ENCODE results near the gene KIAA1191. TPM values are rescaled to one million over a fixed set of nuclear protein-coding genes. Genes with fewer than 3 reads are reported as not detected.

The KIAA1191 gene
- total RNA-seq, 3 donors from 2014 or later (not counting 1 experiment from before 2014, with no cell fraction given) = 36.8 to 76.3 (median 75.7) TPM

DNA sequence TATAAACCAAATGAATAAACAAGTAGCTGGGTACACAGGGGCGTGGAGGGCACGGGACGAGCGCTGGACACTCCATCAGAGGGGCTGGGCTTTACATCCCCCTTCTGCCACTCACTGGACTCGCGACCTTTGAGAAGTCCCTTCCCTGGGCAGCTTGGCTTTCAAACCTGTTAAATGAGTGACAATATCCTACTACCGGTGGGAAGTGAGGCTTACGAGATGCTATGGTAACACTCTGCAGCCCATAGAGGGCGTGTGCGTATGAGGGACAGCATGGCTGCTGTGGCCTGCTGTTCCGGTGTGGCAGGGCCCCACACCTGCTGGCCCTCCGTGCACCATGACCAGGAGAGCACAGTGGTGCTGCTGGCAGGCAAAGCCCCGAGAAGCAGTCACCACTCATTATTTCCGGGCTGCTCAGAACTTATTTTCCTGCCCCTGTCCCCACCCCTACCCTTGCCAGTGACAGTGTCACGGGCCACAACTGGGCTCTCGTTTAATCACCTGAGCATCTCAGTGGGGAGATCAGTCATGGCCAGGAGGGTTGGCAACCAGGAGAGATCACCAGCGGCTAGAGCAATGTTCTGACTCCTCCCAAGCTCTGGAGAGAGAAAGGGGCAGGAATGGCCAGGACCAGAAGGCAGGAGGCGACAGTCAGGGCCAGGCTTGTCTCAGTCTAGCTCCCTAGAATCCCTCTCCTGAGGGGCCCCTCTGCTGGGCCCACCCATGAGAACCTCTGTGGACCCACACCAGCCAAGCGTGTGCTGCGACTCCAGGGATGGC, 44.3 kb upstream of the KIAA1191 start:
- H3K27me3 ChIP-seq (ENCODE audit: control insufficient read depth, insufficient read depth, low read length) = no peaks in the 10 kb centered on the region
- DNase-seq (no peak), ATAC-seq (peak in 1 of 3 donors; percentile 11)
- Mint-ChIP-seq H3K4me1 (peaks cover 7% of the 10 kb centered on the region in 2 donors), H3K4me3 (no peak overlapping the region), H3K27me3 (ENCODE audit: low read depth in 2 of 2) (no peaks in the 10 kb centered on the region), H3K27ac (no peak overlapping the region), H3K36me3 (no peaks in the 10 kb centered on the region), H3K9me3 (no peaks in the 10 kb centered on the region)
- TF ChIP-seq, protein P1, sequence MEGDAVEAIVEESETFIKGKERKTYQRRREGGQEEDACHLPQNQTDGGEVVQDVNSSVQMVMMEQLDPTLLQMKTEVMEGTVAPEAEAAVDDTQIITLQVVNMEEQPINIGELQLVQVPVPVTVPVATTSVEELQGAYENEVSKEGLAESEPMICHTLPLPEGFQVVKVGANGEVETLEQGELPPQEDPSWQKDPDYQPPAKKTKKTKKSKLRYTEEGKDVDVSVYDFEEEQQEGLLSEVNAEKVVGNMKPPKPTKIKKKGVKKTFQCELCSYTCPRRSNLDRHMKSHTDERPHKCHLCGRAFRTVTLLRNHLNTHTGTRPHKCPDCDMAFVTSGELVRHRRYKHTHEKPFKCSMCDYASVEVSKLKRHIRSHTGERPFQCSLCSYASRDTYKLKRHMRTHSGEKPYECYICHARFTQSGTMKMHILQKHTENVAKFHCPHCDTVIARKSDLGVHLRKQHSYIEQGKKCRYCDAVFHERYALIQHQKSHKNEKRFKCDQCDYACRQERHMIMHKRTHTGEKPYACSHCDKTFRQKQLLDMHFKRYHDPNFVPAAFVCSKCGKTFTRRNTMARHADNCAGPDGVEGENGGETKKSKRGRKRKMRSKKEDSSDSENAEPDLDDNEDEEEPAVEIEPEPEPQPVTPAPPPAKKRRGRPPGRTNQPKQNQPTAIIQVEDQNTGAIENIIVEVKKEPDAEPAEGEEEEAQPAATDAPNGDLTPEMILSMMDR (IDR thresholded peaks at IDR 0.05) = no peak
- H3K4me1 ChIP-seq (ENCODE audit: control insufficient read depth, insufficient read depth, low read length) = no peaks in the 10 kb centered on the region
- H3K4me3 ChIP-seq (ENCODE audit: low read length) = no peak overlapping the region
- H3K36me3 ChIP-seq (ENCODE audit: control insufficient read depth, insufficient read depth, low read length) = peaks cover 15% of the 10 kb centered on the region
- H3K9me3 ChIP-seq (ENCODE audit: control insufficient read depth, insufficient read depth, low read length) = no peaks in the 10 kb centered on the region
- 95% methylated on average over 20 of the region's 20 CpGs for WGBS (ENCODE audit: insufficient coverage)
- intact Hi-C loops (cut with micrococcal nuclease) = no loop called here
- no peak overlapping the region for H3K27ac ChIP-seq (ENCODE audit: low read length)

DNA sequence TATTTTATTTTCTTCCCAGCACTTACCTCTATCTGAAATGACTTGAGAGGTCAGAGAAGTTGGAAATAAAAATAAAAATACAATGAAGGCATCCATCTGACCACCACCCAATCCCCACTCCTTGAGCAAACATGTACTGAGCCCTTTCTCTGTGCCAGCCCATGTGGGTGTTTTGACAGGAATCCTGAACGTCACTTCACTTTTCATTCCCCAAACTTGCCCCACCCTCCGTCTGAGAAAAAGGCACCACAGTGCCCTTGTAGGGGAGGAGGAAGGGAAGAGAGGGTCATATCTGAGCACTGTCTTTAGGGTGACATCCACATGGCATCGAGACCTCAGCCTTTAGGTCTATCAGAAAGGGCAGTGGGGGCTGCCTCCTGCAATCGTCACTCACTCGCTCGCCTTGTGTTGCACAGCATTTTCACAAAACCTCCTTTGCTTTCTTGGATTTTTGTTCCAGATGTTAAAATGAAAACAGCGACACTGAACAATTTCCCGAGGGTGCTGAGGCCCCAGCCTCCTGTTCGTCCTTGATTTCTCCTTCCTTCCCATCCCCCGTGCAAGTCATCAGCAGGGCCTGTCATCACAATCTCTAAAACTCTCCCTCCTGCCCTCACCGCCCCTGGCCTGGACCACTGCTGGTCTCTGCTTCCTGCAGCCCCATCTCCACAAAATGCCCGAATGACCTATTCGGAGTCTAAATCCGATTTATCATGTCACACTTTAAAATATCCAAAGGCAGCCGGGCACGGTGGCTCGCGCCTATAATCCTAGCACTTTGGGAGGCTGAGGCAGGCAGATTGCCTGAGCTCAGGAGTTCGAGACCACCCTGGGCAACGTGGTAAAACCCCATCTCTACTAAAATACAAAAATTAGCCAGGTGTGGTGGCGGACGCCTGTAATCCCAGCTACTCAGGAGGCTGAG, 40.0 kb upstream of the KIAA1191 start:
- intact Hi-C loops (cut with micrococcal nuclease) = no loop called here
- TF ChIP-seq, protein P1 (IDR thresholded peaks at IDR 0.05) = no peak
- ATAC-seq (no peak), DNase-seq (no peak)
- Histone ChIP-seq H3K4me1 (ENCODE audit: control insufficient read depth, insufficient read depth, low read length) (no peaks in the 10 kb centered on the region), H3K36me3 (ENCODE audit: control insufficient read depth, insufficient read depth, low read length) (peaks cover 7% of the 10 kb centered on the region), H3K27ac (ENCODE audit: low read length) (no peak overlapping the region), H3K9me3 (ENCODE audit: control insufficient read depth, insufficient read depth, low read length) (no peaks in the 10 kb centered on the region), H3K4me3 (ENCODE audit: low read length) (no peak overlapping the region), H3K27me3 (ENCODE audit: control insufficient read depth, insufficient read depth, low read length) (no peaks in the 10 kb centered on the region)
- Mint-ChIP-seq H3K27ac (peak overlapping the region in 1 of 2 donors; percentile 35), H3K36me3 (no peaks in the 10 kb centered on the region), H3K4me3 (no peak overlapping the region), H3K9me3 (no peaks in the 10 kb centered on the region), H3K4me1 (peaks cover 0 to 4% of the 10 kb centered on the region in 2 donors), H3K27me3 (ENCODE audit: low read depth in 2 of 2) (no peaks in the 10 kb centered on the region)
- 94% methylated on average over 20 of the region's 22 CpGs for WGBS (ENCODE audit: insufficient coverage)

DNA sequence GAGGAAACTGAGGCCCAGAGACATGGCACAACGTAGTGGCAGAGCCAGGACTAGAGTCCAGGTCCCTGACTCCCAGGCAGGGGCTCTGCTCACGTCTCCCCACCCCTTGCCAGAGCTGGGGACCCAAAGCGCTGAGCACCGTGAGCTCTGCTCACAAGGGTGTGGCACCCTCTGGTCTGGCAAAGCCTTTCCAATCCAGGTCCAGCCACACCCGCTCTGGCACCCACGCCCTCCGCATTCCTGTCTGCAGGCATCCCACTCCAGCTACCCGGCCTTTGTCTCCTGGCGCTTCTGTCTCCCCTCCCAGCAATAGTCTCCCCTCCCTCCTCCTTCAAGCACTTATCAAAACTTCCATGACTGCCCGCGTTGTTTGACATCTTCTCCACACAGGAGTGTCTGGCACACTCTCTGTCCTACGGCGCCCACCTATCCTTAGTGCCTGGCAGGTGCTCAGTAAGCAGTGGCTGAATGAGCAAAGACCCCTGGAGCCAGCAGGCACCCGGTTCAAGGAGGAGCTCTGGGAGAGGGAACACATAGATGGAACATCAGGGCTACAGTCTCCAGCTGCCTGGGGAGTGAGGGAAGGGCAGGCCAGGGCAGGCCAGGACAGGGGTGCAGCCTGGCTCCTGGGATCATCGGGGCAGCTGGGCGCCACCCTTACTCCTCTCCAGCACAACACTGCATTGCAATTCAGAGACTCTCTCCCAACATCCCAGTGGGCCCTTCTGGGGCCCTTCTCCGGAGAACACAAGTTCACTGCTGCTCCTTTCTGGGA, 39.0 kb upstream of the KIAA1191 start:
- Mint-ChIP-seq H3K27me3 (ENCODE audit: low read depth in 2 of 2) (no peaks in the 10 kb centered on the region), H3K27ac (no peak overlapping the region), H3K4me1 (peaks cover 0 to 4% of the 10 kb centered on the region in 2 donors), H3K36me3 (no peaks in the 10 kb centered on the region), H3K4me3 (no peak overlapping the region), H3K9me3 (no peaks in the 10 kb centered on the region)
- Histone ChIP-seq H3K27ac (ENCODE audit: low read length) (no peak overlapping the region), H3K36me3 (ENCODE audit: control insufficient read depth, insufficient read depth, low read length) (peaks cover 2% of the 10 kb centered on the region), H3K9me3 (ENCODE audit: control insufficient read depth, insufficient read depth, low read length) (no peaks in the 10 kb centered on the region), H3K4me3 (ENCODE audit: low read length) (no peak overlapping the region), H3K4me1 (ENCODE audit: control insufficient read depth, insufficient read depth, low read length) (no peaks in the 10 kb centered on the region), H3K27me3 (ENCODE audit: control insufficient read depth, insufficient read depth, low read length) (no peaks in the 10 kb centered on the region)
- peak in 1 of 3 donors; percentile 15 for ATAC-seq
- TF ChIP-seq, protein P1 (IDR thresholded peaks at IDR 0.05) = no peak
- intact Hi-C loops (cut with micrococcal nuclease) = no loop called here
- no peak for DNase-seq
- WGBS (ENCODE audit: insufficient coverage) = 93% methylated on average over 17 of the region's 17 CpGs
